COLO668 (cell line): ENCODE data around the gene RTP1.
"Not testable (repeated sequence)": the region's sequence is repeated elsewhere in the genome, so short reads cannot be mapped to it uniquely, and the experiment has no call there.

Experiments
- DNase-seq: peaks from one replicate; lab custom pipeline; 2025; ENCODE audit not compliant: unreplicated experiment; lab: John Stamatoyannopoulos, UW

RTP1 gene

DNA sequence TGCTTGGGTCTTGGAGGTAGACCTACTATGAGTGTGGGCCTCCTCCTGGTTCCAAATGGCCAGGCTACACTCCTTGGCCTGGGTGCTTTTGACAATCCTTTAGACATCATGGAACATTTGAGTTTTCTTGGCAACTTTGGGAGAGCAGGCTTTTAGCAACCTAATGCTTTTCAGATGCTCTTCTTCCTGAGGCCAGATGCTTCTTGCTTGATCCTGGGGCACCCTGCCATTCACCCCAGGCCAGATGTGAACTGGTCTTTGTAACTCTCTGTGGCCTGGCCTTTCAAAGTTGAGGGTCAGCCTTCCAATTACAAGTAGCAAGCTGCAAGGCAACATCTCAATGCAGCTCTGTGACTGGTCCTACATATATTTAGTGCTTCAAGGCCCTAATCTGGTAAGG lies 40.5 kb downstream of the RTP1 start:
- DNase-seq: no peak

DNA sequence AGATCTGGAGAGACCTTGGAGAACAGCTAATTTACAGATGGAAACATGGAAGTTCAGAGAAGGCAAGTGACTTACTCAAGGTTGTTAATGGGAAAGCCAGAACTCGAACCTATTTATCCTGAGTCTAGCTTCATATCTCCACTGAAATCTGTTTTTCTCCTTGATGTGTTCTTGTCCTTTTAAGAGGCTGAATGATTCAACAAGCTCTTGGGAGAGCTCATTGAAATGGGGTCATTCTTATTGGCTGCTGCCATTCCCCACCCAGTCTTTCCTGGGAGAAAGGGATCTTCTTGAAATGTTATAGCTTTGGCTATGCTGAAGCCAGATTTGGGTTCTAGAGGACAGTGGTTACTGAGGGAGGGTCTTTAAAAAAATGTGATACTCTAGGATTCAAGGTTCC lies 41.0 kb downstream of the RTP1 start:
- DNase-seq: no peak

- DNase-seq: not testable (repeated sequence)
Observed at GRCh38 chr3:187238835-187239234, 41.5 kb downstream of the RTP1 start.

GRCh38 chr3:187242435-187242834 lies 45.1 kb downstream of the RTP1 start:
- DNase-seq: no peak

DNA sequence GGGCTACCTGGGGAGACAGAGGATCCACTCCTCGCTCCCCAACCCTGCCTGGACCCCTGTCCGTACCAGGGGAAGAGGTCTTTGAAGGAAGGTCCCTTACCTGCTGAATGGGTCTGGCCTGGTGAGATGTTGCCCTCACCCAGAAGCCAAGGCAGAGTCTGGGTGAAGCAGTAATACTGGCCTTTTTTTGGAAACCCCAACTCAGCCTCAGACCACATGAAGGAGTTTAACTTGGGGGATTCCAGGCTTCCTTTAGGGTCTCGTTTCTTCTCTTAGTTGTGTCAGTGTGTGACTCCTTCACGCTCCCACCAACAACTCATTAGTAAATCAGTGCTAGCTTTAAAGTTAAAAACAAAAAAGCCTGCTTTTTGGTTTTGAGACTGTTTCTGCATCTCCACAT lies 45.6 kb downstream of the RTP1 start:
- no peak for DNase-seq

DNA sequence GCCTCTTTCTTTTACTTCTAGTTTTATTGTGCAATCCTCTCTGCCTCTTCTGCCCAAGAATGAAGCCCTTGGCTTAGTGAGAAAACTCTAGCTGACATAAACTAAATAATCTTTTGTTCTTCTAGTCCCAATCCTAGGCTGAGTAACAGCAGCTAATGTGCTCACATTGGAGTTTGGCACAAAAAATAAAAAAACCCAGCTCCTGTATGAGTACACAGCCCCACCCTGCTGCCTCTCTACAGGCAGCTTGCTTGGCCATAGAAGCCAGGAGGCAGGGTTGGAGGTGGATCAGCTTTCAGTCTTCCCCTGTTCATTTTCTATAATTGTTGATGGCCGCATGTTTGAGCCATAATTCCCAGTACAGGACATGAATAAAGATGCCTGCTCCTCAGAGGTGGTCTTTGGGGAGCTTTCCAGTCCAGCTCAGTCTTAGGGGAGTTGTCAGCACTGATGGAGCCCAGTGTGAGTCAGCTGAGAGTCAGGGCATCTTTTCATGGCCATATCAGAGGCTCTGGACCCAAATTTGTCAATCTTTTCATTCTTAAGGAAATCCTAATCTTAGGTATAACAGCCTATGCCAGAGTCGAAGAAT lies 46.7 kb downstream of the RTP1 start:
- no peak for DNase-seq

- DNase-seq: no peak
Observed at GRCh38 chr3:187247398-187247797, 50.1 kb downstream of the RTP1 start.
